Stimulated activated naive CD4-positive, alpha-beta T cell (primary cell): ENCODE results near the gene DIPK1C.
"Not testable (repeated sequence)": the region's sequence is repeated elsewhere in the genome, so short reads cannot be mapped to it uniquely, and the experiment has no call there.

Experiments
- DNase-seq, 6 experiments: peaks; one replicate each; lab custom pipeline; 2025; lab: John Stamatoyannopoulos, UW

Gene DIPK1C

DNA sequence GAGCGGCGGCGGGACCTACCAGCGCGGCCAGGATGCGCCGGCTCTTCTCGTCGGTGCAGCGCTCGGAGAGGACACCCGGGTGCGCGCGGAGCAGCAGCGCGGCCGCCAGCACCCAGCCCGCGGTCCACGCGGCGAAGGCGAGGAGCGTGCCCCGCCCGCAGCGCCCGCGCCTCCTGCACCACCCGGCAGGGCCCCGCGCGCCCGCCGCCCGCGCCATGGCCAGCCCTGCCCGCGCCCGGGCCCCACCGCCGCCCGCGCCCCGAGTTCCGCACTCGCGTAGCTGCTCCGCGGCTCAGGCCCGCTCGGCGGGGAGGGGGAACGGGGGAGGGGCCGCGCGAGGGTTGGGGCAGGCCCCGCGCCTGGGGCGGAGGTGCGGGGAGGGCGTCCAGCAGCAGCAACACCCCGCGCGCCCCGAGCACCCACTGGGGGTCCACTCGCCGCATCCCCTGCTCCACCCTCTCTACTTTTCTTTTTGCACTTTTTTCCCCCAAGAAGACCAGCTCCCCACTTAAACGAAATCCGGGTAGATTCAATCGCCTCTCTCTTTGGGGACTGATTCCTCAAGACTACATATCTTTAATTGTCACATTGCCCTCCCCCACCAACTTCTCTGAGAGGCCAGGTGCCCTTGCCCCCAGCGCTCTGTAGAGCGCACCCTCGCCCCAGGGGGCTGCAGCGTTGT, at the start of gene DIPK1C:
Gene DIPK1C (minus strand): TSS at position 266 of the 682 bp plus-strand sequence. CDS start 49 bp downstream, at position 217.
- peak in 1 of 6 experiments; percentile 24 for DNase-seq

GRCh38 chr18:74506448-74507084, 49.5 kb upstream of the DIPK1C start:
- no peak for DNase-seq

- DNase-seq: no peak
Observed at GRCh38 chr18:74505776-74506175, 48.7 kb upstream of the DIPK1C start.

GRCh38 chr18:74503137-74503536, 46.0 kb upstream of the DIPK1C start:
- DNase-seq: no peak

- no peak for DNase-seq
Observed at GRCh38 chr18:74501386-74501785, 44.3 kb upstream of the DIPK1C start.

DNA sequence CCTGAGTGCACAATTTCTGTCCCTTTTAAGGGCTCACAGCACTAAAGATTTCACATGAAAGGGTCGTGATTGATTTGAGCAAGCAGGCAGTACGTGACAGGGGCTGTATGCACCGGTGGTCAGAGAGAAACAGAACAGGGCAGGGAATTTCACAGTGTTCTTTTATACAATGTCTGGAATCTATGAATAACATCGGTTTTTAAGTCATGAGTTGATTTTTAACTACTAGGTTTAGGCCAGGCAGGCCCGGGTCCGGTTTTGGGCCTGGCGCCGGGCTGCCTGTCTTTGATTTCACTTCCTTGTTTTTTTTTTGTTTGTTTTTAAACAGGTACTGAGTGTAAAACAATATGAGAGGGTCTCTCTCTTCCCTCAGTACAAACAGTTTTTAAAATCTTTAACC, 43.7 kb upstream of the DIPK1C start:
- not testable (repeated sequence) for DNase-seq

GRCh38 chr18:74500372-74500771, 43.3 kb upstream of the DIPK1C start:
- no peak for DNase-seq

DNA sequence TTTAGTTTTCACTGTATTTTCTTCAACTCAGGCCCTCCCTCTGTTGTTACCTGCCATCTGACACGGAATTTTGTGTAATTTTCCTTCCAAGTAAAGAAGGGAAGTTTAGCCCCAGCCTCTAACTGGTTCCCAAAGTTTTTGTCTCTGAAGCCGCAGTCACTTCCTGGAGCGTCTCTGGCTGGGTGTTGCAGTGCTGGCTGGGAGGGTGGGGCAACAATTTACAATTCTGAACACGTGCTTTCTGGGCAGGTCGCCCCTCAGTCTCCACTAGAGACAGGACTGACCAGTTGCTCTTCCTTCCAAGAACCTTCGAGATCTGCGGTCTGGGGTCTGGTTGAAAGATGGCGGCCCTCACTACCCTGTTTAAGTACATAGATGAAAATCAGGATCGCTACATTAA, 42.5 kb upstream of the DIPK1C start:
- peak in 5 of 6 experiments; percentile 13 to 82 (median 57) for DNase-seq

DNA sequence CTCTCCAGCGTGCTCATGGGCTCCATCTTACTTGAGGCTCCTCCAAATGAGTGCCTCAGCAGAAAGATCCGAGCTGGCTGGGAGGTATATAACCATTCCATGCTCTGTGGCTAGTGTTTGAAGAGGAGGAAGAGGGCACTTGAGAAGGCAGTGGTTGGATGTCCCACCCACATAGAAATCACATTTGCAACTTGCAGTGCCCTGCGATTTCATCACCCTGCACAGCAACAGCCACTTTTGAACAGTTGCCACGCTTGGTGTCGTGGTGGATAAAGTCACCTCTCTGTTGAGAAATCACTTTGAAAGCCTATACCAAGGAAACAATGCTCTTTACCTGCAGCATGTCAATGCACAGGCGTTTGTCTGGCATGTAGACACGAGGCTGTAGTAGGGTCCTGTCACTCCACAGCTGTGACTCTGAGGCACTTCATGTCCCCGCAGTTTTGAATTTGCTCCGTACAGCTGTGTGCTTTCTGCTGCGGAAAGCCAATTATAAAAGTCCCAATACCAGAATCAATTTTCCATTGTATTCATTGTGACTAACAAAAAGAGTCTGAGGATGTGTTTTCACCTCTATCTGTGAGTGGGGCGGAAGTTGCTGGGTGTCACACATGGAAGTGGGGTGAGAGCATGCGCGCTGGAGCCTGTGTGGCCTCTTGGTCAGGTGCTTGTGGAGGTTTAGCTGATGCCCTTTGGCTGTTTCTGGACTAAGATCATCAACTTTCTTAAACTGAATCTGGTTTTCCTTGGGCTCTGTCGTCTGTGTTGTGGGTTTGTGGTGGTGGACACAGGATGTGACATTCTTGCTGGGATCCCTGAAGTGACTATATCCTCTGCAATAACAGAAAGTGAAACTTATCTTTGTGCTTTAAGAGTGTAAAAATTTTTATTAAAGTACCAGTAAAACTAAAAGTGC, 41.9 kb upstream of the DIPK1C start:
- peak; percentile 50 to 93 (median 72) for DNase-seq

- DNase-seq: no peak
Observed at GRCh38 chr18:74497778-74498177, 40.7 kb upstream of the DIPK1C start.

GRCh38 chr18:74497324-74497676, 40.2 kb upstream of the DIPK1C start:
- DNase-seq: no peak

GRCh38 chr18:74496508-74497323, 39.6 kb upstream of the DIPK1C start:
- peak in 3 of 6 experiments; percentile 48 to 66 (median 53) for DNase-seq

DNA sequence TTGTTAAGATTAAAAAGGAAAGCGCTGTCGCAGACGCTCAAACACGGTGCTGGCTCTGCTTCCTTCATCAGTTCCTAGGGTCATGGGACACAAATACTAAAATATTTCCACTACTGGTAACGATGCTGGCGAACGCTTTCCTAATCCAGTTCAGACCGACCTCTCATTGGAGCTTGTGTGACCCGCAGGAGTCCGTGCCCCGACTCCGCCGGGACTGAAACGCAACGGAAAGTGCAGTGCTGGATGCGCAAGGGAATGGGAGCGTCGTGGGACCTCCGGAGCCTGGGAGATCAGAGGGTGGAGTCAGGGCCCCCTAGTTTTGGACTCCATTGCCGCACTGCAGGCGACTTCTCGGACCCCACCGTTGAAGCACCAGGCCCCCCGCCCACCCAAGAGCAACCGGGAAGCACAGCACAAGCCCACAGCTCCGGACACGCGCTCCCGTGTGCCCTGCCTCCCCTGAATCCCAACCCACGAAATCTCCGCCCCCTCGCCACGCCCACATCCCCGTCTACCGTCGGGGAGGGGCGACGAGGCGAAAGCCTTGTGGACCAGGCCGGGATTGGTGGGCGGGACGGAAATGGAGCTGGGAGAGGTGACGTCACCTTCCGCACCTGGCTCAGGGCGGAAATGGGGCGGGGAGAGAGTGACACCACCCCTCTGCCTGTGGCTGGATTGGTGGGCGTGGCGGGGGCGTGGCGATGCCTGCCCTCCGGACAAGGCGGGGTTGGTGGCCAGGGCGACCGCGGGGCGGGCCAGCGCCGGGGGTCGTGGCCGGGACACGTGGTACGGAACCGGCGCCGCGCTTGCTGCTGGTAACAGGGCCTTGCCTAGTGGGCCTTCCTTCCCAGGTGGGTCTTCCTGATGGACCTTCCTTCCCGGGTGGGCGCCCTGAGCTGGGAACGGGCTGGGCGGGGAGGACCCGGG, 38.7 kb upstream of the DIPK1C start, which contains the start of gene CNDP2:
Gene CNDP2 (plus strand): TSS at position 783 of the 927 bp plus-strand sequence. CDS start 3,611 bp downstream, outside the sequence.
- peak; percentile 90 to 98 (median 94) for DNase-seq

GRCh38 chr18:74494514-74494913, 37.4 kb upstream of the DIPK1C start:
- DNase-seq: no peak

DNA sequence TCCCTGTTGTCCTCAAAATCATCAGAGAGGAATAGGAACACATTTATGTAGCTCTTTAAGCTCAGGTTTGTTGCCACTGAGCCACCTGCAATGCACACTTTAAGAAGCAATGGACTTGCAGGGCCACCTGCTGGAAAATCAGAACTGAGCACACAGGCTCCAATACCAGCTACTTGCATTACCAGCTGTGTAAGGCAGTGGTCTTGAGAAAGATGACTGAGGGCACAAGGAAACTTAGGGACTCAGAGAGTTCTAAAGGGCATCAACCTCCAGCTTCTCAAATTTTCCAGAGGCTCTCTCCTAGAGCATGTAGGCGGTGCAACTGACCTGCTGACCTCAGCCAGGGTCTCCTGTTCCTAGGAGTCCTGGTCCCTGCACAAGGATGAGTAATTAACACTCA, 36.6 kb upstream of the DIPK1C start:
- DNase-seq: peak; percentile 34 to 81 (median 65)

DNA sequence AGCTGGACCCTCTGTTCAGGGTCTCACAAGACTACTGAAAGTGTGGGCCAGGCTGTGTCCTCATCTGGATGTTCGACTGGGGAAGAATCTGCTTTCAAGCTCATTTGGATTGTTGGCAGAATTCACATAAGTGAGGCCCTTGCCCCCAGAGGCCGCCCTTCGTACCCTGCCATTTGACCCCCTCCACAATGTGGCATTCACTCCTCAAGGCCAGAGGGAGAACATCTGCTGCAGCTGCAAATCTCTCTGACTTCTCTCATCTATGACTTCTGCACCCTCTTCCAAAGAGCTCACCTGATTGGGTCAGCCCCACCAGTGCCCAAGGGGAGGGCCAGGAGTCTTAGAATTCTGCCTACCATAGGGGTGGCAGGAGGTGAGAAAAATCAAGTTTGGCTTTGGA, 35.2 kb upstream of the DIPK1C start:
- no peak for DNase-seq

DNA sequence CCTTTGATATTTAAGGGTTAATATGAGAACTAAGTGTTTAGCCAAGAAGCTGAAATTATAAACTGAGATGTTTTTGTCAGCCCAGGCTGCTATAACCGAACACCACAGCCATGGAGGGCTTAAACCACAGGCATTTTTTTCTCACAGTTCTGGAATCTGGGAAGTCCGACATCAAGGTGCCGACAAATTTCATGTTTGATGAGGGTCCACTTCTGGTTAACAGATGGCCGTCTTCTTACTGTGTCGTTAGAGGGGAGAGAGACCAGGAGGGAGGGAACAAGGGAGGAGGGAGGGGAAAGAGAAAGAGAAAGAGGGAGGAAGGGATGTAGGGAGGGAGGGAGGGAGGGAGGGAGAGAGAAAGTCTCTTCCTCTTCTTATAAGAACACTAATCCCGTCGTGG, 32.6 kb upstream of the DIPK1C start:
- DNase-seq: no peak

GRCh38 chr18:74488864-74489263, 31.8 kb upstream of the DIPK1C start:
- no peak for DNase-seq

DNA sequence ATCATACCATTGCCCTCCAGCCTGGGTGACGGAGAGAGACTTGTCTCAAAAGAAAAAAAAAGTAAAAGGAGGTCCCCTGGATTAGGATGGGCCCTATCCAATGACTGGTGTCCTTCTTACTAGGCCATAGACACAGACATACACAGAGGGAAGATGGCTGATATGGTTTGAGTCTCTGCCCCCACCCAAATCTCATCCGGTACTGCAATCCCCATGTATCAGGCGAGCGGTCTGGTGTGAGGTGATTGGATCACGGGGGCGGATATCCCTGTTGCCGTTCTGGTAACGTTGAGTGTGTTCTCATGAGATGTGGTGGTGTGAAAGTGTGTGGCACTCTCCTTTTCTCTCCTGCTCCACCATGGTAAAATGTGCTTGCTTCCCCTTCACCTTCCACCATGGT, 31.2 kb upstream of the DIPK1C start:
- no peak for DNase-seq

DNA sequence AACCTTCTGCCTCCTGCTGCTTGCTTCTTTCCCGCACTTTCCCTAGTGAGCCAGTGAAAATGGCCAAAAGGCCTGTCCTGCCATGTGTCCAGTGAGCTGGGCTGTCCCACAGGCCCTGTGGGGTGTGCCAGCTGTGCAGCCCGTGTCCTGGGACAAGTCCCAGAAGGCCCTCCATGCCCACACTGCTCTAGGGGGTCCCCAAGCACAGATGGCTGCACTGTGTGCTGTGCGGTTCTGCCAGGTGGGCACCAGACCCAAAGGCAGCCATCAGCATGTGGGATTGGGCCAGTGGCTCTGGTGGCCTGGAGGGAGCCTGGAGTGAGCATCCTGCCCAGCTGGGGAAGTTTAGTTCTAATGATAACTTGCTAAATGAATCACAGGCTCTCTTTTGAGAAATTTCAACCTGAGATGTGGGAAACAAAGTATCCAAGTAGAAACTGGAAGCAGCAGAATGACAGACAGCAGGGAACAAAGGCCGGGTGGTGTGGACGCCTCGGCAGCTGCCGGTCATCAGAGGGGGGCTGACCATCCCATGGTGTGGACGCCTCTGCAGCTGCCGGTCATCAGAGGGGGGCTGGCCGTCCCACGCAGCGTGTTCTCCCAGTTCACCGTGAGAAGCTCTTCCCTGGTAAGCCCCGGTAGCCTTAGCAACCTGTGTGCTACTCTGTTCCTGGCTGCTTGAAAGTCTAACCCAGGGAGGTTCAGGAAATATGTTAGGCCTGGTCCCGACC, 29.2 kb upstream of the DIPK1C start:
- no peak for DNase-seq
